ENCODE data around the gene HPCAL1.

HPCAL1 gene

DNA sequence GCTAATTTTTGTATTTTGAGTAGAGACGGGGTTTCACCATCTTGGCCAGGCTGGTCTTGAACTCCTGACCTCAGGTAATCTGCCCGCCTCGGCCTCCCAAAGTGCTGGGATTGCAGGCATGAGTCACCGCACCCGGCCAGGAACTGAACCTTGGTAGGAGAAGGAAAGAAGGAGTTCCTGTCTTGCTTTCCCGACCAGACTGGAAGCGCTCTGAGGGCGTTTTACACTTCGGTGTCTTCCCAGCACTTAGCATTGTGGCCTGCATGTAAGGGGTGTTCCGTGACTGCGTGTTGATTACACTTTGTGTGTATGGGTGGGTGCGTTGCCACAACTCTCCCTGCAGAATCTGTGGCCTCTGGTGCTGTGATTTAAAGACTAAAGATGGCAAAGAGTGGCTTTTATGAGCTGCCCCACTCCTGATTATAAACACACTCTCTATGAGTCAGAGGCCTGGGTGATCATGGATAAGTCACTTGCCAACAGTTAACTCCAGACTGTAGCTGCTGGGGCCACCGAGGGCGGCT lies 99.4 kb downstream of the HPCAL1 start:
- Histone ChIP-seq H3K4me3 (ENCODE audit: low read depth, low read length) (no peak overlapping the region), H3K4me1 (ENCODE audit: control insufficient read depth, insufficient read depth, low read length, unreplicated experiment) (peaks cover 64% of the 10 kb centered on the region), H3K36me3 (ENCODE audit: insufficient read depth, low read length) (peaks cover 17% of the 10 kb centered on the region), H2AFZ (ENCODE audit: low read length, unreplicated experiment) (no peak overlapping the region), H3K27ac (ENCODE audit: low read depth, low read length) (peak overlapping the region; percentile 43), H3K79me2 (ENCODE audit: control insufficient read depth, insufficient read depth, low read length, unreplicated experiment) (peaks cover 13% of the 10 kb centered on the region), H3K27me3 (ENCODE audit: insufficient read depth, low read length) (no peaks in the 10 kb centered on the region)

DNA sequence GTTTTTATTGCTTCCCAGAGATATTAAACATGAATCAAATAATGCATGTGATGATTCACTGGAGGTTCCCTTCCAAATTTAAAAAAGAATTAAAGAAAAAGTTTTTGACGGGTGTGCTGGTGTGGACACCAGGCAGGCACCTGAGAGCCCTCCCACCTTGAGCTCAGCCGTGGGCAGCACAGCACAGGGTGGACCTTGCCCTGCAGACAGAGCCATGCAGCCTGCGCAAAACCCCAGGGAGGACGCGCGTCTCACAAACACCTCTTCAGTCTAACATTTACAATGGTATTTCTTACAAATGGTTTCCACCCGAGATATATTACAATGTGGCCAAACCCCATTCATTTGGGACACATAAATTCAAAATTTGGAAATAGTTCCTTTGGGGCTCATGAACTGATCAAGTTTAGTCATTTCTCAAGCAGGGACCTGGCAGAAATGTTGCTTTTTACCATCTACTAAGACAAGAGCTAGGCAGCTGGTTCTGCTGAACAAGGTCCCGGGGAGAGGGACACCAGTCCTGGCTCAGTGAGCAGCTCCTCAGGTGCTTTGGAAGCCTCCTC lies 100.0 kb downstream of the HPCAL1 start:
- Histone ChIP-seq H3K4me1 (ENCODE audit: control insufficient read depth, insufficient read depth, low read length, unreplicated experiment) (peaks cover 70% of the 10 kb centered on the region), H2AFZ (ENCODE audit: low read length, unreplicated experiment) (no peak overlapping the region), H3K27me3 (ENCODE audit: insufficient read depth, low read length) (no peaks in the 10 kb centered on the region), H3K79me2 (ENCODE audit: control insufficient read depth, insufficient read depth, low read length, unreplicated experiment) (peaks cover 11% of the 10 kb centered on the region), H3K27ac (ENCODE audit: low read depth, low read length) (peak overlapping the region; percentile 43; the same call in 1 of the 2 replicates), H3K36me3 (ENCODE audit: insufficient read depth, low read length) (peaks cover 17% of the 10 kb centered on the region), H3K4me3 (ENCODE audit: low read depth, low read length) (no peak overlapping the region)

DNA sequence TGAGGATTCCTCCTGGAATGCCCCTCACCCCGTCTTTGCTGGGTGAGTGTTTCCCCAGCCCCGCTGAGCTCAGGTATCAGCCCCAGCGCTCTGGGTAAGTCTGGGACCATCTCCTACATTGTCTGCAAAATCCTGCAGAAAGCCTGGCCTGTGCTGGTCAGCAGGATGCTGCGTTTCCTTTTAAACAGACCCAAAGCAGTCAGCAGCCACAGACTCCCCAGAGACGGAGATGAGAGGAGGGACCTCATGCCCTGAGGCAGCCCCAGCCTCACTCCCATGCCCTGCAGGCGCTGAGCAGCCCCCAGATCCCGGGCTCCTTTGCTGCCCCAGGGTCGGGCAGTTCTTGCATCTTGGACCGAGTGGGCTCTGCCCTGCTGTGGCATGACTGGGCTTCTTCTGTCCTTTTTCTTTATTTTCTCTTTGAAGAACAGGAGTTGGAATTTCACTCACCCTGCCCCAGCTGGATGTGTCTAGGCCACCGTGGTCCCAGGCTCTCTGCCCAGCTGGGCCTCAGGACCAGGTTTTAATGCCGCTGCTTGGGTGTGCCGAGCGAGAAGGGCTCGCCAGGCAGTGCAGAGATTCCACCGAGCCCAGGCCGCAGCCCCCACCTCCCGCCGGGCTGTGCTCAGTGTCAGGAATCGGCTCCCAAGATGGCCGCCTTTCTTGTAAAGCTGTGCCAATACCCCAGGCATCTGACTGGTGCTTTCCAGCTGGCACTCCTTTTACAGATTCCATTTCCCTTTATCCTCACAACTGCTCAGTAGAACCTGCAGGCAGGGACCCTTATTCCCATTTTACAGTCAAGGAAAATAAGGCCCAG lies 101.8 kb downstream of the HPCAL1 start:
- peaks cover 83% of the 10 kb centered on the region for H3K4me1 ChIP-seq (ENCODE audit: control insufficient read depth, insufficient read depth, low read length, unreplicated experiment)
- peak overlapping the region; percentile 11; the same call in 1 of the 2 replicates for H3K4me3 ChIP-seq (ENCODE audit: low read depth, low read length)
- peaks cover 10% of the 10 kb centered on the region for H3K79me2 ChIP-seq (ENCODE audit: control insufficient read depth, insufficient read depth, low read length, unreplicated experiment)
- no peaks in the 10 kb centered on the region for H3K27me3 ChIP-seq (ENCODE audit: insufficient read depth, low read length)
- H3K27ac ChIP-seq (ENCODE audit: low read depth, low read length), result peak overlapping the region; percentile 79
- peaks cover 6% of the 10 kb centered on the region for H3K36me3 ChIP-seq (ENCODE audit: insufficient read depth, low read length)
- no peak overlapping the region for H2AFZ ChIP-seq (ENCODE audit: low read length, unreplicated experiment)

DNA sequence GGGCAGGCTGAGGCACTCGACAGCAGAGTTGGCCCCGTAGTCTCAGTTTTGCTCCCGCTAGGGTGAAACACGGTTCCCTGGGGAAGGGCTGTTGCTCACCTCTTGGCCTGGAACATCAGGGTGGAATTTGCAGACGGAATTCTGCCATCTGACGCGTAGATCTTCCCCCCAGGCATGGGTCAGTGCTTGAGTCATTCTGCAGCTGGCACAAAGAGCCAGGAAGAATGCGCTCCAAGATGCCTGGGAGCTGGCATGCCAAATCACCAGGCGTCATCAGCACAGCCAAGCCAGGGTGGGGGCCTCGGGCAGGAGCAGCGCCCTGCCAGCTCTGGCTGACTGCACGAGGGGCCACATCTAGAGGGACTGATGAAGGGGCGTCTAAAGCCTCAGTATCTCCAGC lies 102.7 kb downstream of the HPCAL1 start:
- no peaks in the 10 kb centered on the region for H3K27me3 ChIP-seq (ENCODE audit: insufficient read depth, low read length)
- peak overlapping the region; percentile 11; the same call in 1 of the 2 replicates for H3K4me3 ChIP-seq (ENCODE audit: low read depth, low read length)
- peaks cover 78% of the 10 kb centered on the region for H3K4me1 ChIP-seq (ENCODE audit: control insufficient read depth, insufficient read depth, low read length, unreplicated experiment)
- no peak overlapping the region for H2AFZ ChIP-seq (ENCODE audit: low read length, unreplicated experiment)
- no peaks in the 10 kb centered on the region for H3K36me3 ChIP-seq (ENCODE audit: insufficient read depth, low read length)
- H3K27ac ChIP-seq (ENCODE audit: low read depth, low read length), result peak overlapping the region; percentile 79
- peaks cover 4% of the 10 kb centered on the region for H3K79me2 ChIP-seq (ENCODE audit: control insufficient read depth, insufficient read depth, low read length, unreplicated experiment)

DNA sequence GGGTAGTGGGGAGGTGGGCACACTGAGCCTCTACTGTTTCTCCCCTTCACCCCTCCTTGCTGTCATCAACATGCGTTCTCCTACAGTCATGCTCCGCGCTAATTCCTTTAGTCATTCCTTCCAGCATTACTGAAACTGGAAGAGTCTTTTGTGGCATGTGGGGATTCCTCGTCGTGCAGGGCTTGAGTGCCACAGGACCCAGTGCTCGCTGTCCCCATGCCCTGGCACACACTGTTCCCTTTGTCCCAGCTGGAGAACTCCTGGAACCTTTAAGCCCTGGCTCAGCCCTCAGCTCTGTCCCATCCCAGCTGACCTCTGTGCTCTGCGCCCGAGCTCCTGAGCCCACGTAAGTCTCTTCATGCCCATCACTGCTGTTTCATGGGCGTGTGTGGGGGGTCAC lies 103.3 kb downstream of the HPCAL1 start:
- H3K4me3 ChIP-seq (ENCODE audit: low read depth, low read length), result no peak overlapping the region
- H3K27me3 ChIP-seq (ENCODE audit: insufficient read depth, low read length), result no peaks in the 10 kb centered on the region
- H3K4me1 ChIP-seq (ENCODE audit: control insufficient read depth, insufficient read depth, low read length, unreplicated experiment), result peaks cover 72% of the 10 kb centered on the region
- H3K27ac ChIP-seq (ENCODE audit: low read depth, low read length), result peak overlapping the region; percentile 79
- peaks cover 4% of the 10 kb centered on the region for H3K79me2 ChIP-seq (ENCODE audit: control insufficient read depth, insufficient read depth, low read length, unreplicated experiment)
- no peaks in the 10 kb centered on the region for H3K36me3 ChIP-seq (ENCODE audit: insufficient read depth, low read length)
- no peak overlapping the region for H2AFZ ChIP-seq (ENCODE audit: low read length, unreplicated experiment)

DNA sequence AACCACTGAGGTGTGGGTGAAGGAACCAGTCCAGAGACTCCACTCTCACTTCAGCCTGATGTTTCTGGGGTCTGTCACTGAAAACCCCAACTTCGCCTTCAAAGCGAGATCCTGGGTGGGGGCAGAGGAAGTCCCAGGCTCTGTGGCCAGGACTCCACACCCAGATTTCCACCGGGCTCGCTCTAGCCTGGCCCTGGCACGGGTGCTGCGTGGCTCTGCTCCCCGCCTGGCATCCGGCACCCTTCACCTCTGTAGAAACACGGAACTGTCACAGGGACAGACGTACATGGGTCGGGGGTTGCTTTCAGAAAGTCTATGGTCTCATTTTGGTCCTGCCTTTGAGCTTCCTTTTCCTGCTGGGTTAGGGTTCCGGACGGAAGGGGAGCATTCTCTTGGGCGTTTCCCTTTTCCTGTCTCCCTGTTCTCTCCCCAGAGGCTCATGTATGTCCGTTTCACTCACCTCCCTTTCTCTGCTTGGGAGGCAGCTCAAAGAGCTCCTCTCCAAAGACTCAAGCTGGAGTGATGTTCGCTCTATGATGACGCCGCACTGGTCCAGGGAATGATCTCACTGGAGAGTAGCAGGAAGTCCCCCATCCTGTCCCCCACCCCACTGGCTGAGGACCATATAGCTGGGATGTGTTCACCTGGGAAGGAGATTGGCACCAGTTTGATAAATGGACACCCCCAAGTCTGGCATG lies 103.9 kb downstream of the HPCAL1 start:
- Histone ChIP-seq H3K36me3 (ENCODE audit: insufficient read depth, low read length) (no peaks in the 10 kb centered on the region), H3K79me2 (ENCODE audit: control insufficient read depth, insufficient read depth, low read length, unreplicated experiment) (peaks cover 4% of the 10 kb centered on the region), H3K27me3 (ENCODE audit: insufficient read depth, low read length) (no peaks in the 10 kb centered on the region), H3K27ac (ENCODE audit: low read depth, low read length) (peak overlapping the region; percentile 79), H2AFZ (ENCODE audit: low read length, unreplicated experiment) (no peak overlapping the region), H3K4me3 (ENCODE audit: low read depth, low read length) (no peak overlapping the region), H3K4me1 (ENCODE audit: control insufficient read depth, insufficient read depth, low read length, unreplicated experiment) (peaks cover 67% of the 10 kb centered on the region)

DNA sequence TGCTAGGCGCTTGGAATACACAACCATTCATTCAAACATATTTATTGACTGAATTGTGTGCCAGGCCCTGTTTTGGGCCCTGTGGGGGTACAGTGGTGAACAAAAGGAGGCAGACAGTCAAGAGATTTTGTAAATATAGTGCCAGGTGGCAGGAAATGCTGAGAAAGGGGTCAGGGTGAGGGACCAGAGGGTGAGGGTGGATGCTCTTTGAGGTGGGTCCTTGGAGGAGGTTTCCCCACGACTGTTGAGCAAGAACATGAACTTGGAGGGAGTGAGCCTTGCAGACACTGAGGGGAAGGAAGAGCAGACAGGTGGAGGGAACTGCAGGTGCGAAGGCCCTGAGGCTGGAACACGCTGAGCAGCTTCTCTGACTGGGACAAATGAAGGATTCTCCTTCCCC lies 104.7 kb downstream of the HPCAL1 start:
- Histone ChIP-seq H2AFZ (ENCODE audit: low read length, unreplicated experiment) (no peak overlapping the region), H3K27ac (ENCODE audit: low read depth, low read length) (peak overlapping the region; percentile 79), H3K4me1 (ENCODE audit: control insufficient read depth, insufficient read depth, low read length, unreplicated experiment) (peaks cover 60% of the 10 kb centered on the region), H3K79me2 (ENCODE audit: control insufficient read depth, insufficient read depth, low read length, unreplicated experiment) (peaks cover 4% of the 10 kb centered on the region), H3K27me3 (ENCODE audit: insufficient read depth, low read length) (no peaks in the 10 kb centered on the region), H3K36me3 (ENCODE audit: insufficient read depth, low read length) (peaks cover 3% of the 10 kb centered on the region; the same call in 1 of the 2 replicates), H3K4me3 (ENCODE audit: low read depth, low read length) (no peak overlapping the region)

DNA sequence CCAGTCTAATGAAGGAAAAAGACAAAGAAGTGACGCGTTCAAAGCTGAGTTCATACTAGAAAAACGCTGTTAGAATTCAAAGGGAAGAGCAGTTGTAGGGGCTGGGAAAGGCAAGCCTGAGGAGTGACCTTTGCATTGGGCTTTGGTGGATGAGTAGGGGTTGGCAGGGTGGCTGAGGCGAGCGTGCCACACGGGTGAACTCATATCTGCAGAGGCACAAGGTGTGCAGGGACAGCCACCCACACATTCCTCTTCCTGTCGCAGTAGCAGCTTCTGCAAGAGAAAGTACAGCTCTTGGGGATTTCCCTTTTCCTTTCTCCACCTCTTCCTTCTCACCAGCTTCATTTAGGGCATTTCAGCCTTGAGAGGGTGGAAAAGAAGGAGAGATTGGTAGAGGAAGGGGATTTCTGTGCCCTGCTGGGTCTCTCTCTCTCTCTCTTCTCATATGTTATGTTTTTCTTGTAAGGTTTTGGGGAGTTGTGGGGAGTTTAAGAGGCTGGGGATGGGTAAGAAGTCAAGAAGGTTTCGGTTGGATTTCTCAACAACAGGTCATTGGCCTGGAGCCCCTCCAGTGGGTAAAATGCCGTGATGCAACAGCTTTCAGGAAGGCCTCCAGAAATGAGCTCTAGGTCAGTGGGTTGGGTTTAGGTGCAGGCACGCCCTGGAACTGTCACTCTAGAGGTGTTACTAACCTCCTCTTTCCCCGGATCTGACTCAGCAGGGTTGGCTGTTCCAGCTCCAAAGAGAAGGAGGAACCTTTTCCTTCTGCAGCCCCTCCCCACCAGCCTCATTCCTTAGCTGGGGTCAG lies 105.3 kb downstream of the HPCAL1 start:
- peaks cover 54% of the 10 kb centered on the region for H3K4me1 ChIP-seq (ENCODE audit: control insufficient read depth, insufficient read depth, low read length, unreplicated experiment)
- no peak overlapping the region for H2AFZ ChIP-seq (ENCODE audit: low read length, unreplicated experiment)
- H3K27me3 ChIP-seq (ENCODE audit: insufficient read depth, low read length), result no peaks in the 10 kb centered on the region
- H3K4me3 ChIP-seq (ENCODE audit: low read depth, low read length), result peak overlapping the region; percentile 26; the same call in 1 of the 2 replicates
- peak overlapping the region; percentile 79 for H3K27ac ChIP-seq (ENCODE audit: low read depth, low read length)
- peaks cover 4% of the 10 kb centered on the region for H3K79me2 ChIP-seq (ENCODE audit: control insufficient read depth, insufficient read depth, low read length, unreplicated experiment)
- H3K36me3 ChIP-seq (ENCODE audit: insufficient read depth, low read length), result peaks cover 6% of the 10 kb centered on the region; the same call in 1 of the 2 replicates

DNA sequence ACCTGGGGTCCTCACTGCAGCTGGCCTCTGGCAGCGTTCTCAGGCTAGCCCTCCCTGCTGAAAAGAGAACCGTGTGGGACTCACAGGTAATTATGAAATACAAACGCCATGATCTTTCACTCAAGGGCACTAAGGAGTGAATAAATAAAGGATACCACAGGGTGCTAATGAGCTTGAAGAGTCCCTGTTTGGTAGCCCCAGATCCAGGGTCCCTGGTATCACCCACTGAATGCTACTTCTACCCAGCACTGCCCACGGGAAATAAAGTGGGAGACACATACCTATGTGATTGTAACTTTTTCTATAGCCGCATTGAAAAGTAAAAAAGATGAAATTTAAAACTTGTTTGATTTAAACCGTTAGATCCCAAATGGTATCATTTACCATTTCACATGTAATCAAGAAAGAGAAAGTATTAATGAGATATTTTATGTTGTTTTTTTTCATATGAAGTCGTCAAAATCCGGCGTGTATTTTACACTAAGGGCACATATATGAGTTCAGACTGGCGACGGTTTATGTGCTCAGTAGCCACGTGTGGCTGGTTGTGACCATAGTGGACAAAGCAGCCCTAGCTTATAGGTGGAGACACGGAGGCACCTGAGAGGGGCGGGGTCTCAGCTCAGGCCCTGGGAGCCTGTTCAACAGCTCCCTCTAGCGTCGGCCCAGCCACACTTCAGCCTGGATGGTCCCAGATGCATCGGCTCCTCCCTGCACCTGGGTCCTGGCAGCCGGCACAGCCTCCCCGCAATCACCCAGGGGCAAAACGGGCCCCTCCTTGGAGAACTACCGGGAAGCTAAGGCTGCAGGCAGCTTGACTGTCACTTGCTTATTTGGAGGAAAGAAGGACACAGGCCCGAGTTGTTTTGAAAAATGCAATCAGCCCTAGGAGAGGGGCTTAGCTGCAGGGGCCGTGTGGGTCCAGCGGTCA lies 106.2 kb downstream of the HPCAL1 start:
- H3K27ac ChIP-seq (ENCODE audit: low read depth, low read length), result peak overlapping the region; percentile 79
- H3K4me3 ChIP-seq (ENCODE audit: low read depth, low read length), result peak overlapping the region; percentile 26
- H3K27me3 ChIP-seq (ENCODE audit: insufficient read depth, low read length), result no peaks in the 10 kb centered on the region
- peaks cover 57% of the 10 kb centered on the region for H3K4me1 ChIP-seq (ENCODE audit: control insufficient read depth, insufficient read depth, low read length, unreplicated experiment)
- H2AFZ ChIP-seq (ENCODE audit: low read length, unreplicated experiment), result no peak overlapping the region
- peaks cover 4% of the 10 kb centered on the region for H3K79me2 ChIP-seq (ENCODE audit: control insufficient read depth, insufficient read depth, low read length, unreplicated experiment)
- H3K36me3 ChIP-seq (ENCODE audit: insufficient read depth, low read length), result peaks cover 6% of the 10 kb centered on the region; the same call in 1 of the 2 replicates
